Panc1 (cell line): ENCODE measurements around the gene DES. TPM values are rescaled to one million over a fixed set of nuclear protein-coding genes. Genes with fewer than 3 reads are reported as not detected.

Source experiments
- ATAC-seq: fragments of 200-7000 bp; cut with Tn5 transposase; 2 replicates; pipeline ENCODE4 v1.9.1; 2020; ENCODE audit warnings: mild to moderate bottlenecking, moderate library complexity
- BruUV-seq: library from RNA; stranded (reverse); fragments of 400-500 nt; replicated peaks from 2 replicates; lab custom pipeline; 2021; lab: Mats Ljungman, UMichigan
- CTCF ChIA-PET: fragments of 300-600 bp; sonication (Branson Sonifier 250); formaldehyde crosslinking; loops from one replicate; lab custom pipeline; 2022; ENCODE audit warnings: antibody characterized with exemption; lab: Charles Lee
- POLR2A ChIA-PET: fragments of 300-600 bp; sonication (Branson Sonifier 250); formaldehyde crosslinking; loops from one replicate; lab custom pipeline; 2022; ENCODE audit warnings: antibody characterized with exemption; lab: Charles Lee
- DNase-seq: peaks from one replicate; pipeline ENCODE4 v3.0.0-alpha.2; 2010; ENCODE audit warnings: low read depth, low spot score
- H3K27ac ChIP-seq: 2 replicates; pipeline ENCODE4 v1.5.1; 2011; ENCODE audit warnings: mild to moderate bottlenecking, low read length, inconsistent platforms
- H3K27me3 ChIP-seq: fragments of 200-500 bp; sonication (Bioruptor generic); 2 replicates; pipeline ENCODE4 v1.6.0; 2014; ENCODE audit warnings: low read length, inconsistent platforms; ENCODE audit not compliant: control insufficient read depth, insufficient read depth
- H3K36me3 ChIP-seq: fragments of 200-500 bp; sonication (Bioruptor generic); 2 replicates; pipeline ENCODE4 v1.5.1; 2014; ENCODE audit warnings: inconsistent platforms, mild to moderate bottlenecking, low read length, moderate library complexity; ENCODE audit not compliant: control insufficient read depth, insufficient read depth
- H3K4me1 ChIP-seq: 2 replicates; pipeline ENCODE4 v1.5.1; 2011; ENCODE audit warnings: inconsistent platforms, mild to moderate bottlenecking, low read length, moderate library complexity; ENCODE audit not compliant: control insufficient read depth, insufficient read depth
- H3K4me3 ChIP-seq, 2 experiments: 2 replicates each; pipeline ENCODE4 v1.5.1; 2011 to 2012; ENCODE audit warnings: low read depth in 2 of 2, low read length in 2 of 2, mild to moderate bottlenecking in 2 of 2, inconsistent platforms in 1 of 2, moderate library complexity in 1 of 2
- H3K9me3 ChIP-seq: fragments of 200-500 bp; sonication (Bioruptor generic); 2 replicates; pipeline ENCODE4 v1.5.1; 2014; ENCODE audit warnings: low read depth, mild to moderate bottlenecking, inconsistent platforms, low read length, moderate library complexity; ENCODE audit not compliant: control insufficient read depth, insufficient read depth
- CTCF ChIP-seq: fragments of 450-650 bp; IDR thresholded peaks from 2 replicates; pipeline ENCODE4 v1.5.1; 2017; ENCODE audit warnings: mild to moderate bottlenecking
- POLR2AphosphoS5 ChIP-seq: IDR thresholded peaks from 2 replicates; pipeline ENCODE4 v1.6.1; 2012; ENCODE audit warnings: mild to moderate bottlenecking, low read depth, low read length, moderate library complexity
- REST ChIP-seq, 2 experiments: IDR thresholded peaks; 2 replicates each; pipeline ENCODE4 v1.6.1; 2011 to 2012; ENCODE audit warnings: low read depth in 2 of 2, control low read depth in 1 of 2, low read length in 1 of 2, mild to moderate bottlenecking in 1 of 2, moderate library complexity in 1 of 2; ENCODE audit not compliant: insufficient read depth in 1 of 2
- SIN3A ChIP-seq: IDR thresholded peaks from 2 replicates; pipeline ENCODE4 v1.6.1; 2012; ENCODE audit warnings: low read depth, mild to moderate bottlenecking, low read length, moderate library complexity, borderline replicate concordance; ENCODE audit not compliant: insufficient read depth
- TCF7L2 ChIP-seq: IDR thresholded peaks from 2 replicates; pipeline ENCODE4 v1.6.1; 2011; ENCODE audit warnings: mild to moderate bottlenecking, low read depth, low read length, inconsistent platforms
- in situ Hi-C: cut with HindIII; loops from 2 replicates; pipeline ENCODE4 v1.10.0; 2016; ENCODE audit warnings: low sequenced_read_pairs, low pct_unique_long_range_greater_than_20kb
- intact Hi-C: fragments of 100-400 bp; cut with micrococcal nuclease; formaldehyde crosslinking; loops from one replicate; pipeline ENCODE4 v1.10.0; 2022; ENCODE audit not compliant: unreplicated experiment
- total RNA-seq: library from RNA; stranded (reverse); gene quantifications from one replicate; pipeline ENCODE4 v1.2.1, GENCODE V29; 2021; ENCODE audit not compliant: unreplicated experiment

Gene DES
- total RNA-seq, 1 experiment from 2014 or later = 0.69 TPM

DNA sequence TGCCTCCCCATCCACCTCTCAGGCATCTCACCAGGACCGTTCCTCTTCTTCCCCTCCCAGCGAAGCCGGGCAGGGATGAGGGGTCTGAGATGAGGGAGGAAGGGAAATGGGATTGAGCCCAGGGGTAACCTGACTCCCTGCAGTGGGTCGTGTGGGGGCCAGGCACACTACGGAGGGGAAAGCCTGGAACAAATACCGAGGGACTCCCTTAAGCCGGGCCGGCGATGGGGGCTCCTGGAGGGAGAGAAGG, 16.2 kb downstream of the DES start:
- BruUV-seq = no TSS peak
- POLR2A ChIA-PET = no interaction called here
- no peak for TF ChIP-seq REST (IDR thresholded peaks at IDR 0.05; ENCODE audit: insufficient read depth in 1 of 2, low read depth in 2 of 2, low read length in 1 of 2)
- no peak overlapping the region for H3K4me3 ChIP-seq
- in situ Hi-C loops (no loop called here), intact Hi-C loops (no loop called here)
- no peaks in the 10 kb centered on the region for H3K27me3 ChIP-seq
- H3K36me3 ChIP-seq = no peaks in the 10 kb centered on the region
- CTCF ChIA-PET = no interaction called here
- no peak overlapping the region for H3K27ac ChIP-seq
- H3K4me1 ChIP-seq = no peaks in the 10 kb centered on the region
- DNase-seq (no peak), ATAC-seq (no peak)
- H3K9me3 ChIP-seq = no peaks in the 10 kb centered on the region

DNA sequence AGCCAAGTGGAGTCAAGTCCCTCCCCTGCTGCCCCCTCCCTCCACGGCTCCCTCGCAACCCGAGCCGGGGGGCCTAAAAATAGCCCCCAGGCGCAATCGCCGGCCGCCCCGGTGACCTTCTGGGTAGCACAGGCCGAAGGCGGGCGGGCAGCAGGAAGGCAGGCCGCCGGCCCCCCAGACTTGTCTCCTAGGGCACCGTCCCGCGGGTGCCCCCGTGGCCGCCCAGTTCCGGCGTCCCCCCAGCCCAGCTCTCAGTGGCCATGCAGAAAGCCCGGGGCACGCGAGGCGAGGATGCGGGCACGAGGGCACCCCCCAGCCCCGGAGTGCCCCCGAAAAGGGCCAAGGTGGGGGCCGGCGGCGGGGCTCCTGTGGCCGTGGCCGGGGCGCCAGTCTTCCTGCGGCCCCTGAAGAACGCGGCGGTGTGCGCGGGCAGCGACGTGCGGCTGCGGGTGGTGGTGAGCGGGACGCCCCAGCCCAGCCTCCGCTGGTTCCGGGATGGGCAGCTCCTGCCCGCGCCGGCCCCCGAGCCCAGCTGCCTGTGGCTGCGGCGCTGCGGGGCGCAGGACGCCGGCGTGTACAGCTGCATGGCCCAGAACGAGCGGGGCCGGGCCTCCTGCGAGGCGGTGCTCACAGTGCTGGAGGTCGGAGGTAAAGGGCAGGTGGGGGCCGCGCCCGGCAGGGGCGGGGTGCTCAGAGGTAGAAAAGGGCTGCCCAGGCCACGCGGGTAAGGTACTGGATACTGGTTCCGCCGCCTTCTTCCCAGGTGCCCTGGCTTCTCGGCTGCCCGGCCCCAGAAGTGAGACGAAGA, 16.7 kb downstream of the DES start, which contains the start of gene SPEG:
Gene SPEG (plus strand): TSS at position 126 of the 808 bp plus-strand sequence. CDS start 135 bp downstream, at position 261.
- no peaks in the 10 kb centered on the region for H3K4me1 ChIP-seq
- ATAC-seq = no peak
- TF ChIP-seq CTCF (no peak), REST (IDR thresholded peaks at IDR 0.05; ENCODE audit: insufficient read depth in 1 of 2, low read depth in 2 of 2, low read length in 1 of 2) (no peak), POLR2AphosphoS5 (no peak), TCF7L2 (no peak), SIN3A (no peak)
- in situ Hi-C loops = no loop called here
- no peaks in the 10 kb centered on the region for H3K9me3 ChIP-seq
- no peaks in the 10 kb centered on the region for H3K27me3 ChIP-seq
- ChIA-PET CTCF (interaction anchor here (0.9 kb wide), 1 partner anchor 61 kb away, joined by 3 read pairs; no protein-coding TSS in a partner anchor), POLR2A (no interaction called here)
- no TSS peak for BruUV-seq
- DNase-seq = no peak
- no peaks in the 10 kb centered on the region for H3K36me3 ChIP-seq
- intact Hi-C loops = no loop called here
- H3K4me3 ChIP-seq = no peak within 1 kb of the TSS
- no peak within 1 kb of the TSS for H3K27ac ChIP-seq
